SK-N-SH (cell line): ENCODE results near the gene GLIS1. TPM values are rescaled to one million over a fixed set of nuclear protein-coding genes. Genes with fewer than 3 reads are reported as not detected.
A peak's percentile ranks its signal among the peaks of the same experiment; 100 is the strongest.

Experiments used
- CTCF ChIA-PET: fragments of 300-600, 350-600 bp; formaldehyde crosslinking; extraction: SDS; loops from one replicate; lab custom pipeline; 2021; lab: Yijun Ruan, JAX
- POLR2A ChIA-PET: fragments of 350-600 bp; sonication (Branson Sonifier 250); formaldehyde crosslinking; extraction: SDS; loops from one replicate; lab custom pipeline; 2020; ENCODE audit warnings: antibody characterized with exemption, inconsistent platforms; lab: Yijun Ruan, JAX
- DNase-seq: peaks from one replicate; pipeline ENCODE4 v3.0.0; 2012
- H2AFZ ChIP-seq: fragments of 200-600 bp; sonication (generic); 2 replicates; pipeline ENCODE4 v1.8.1; 2016; ENCODE audit warnings: antibody characterized with exemption, mild to moderate bottlenecking, low read depth
- H3F3A ChIP-seq: fragments of 200-600 bp; sonication (generic); replicated peaks from 2 replicates; pipeline ENCODE3; 2016; ENCODE audit warnings: antibody characterized with exemption, mild to moderate bottlenecking; ENCODE audit not compliant: insufficient read depth
- H3K27ac ChIP-seq, 2 experiments: fragments of 200-500 bp in 1 of 2; fragments of 200-600 bp in 1 of 2; sonication (Bioruptor generic) in 1 of 2; sonication (generic), shearing (Covaris generic) in 1 of 2; 2 replicates each; pipeline versions ENCODE4 v1.5.1 to v1.6.1; 2014 to 2016; ENCODE audit warnings: low read depth in 2 of 2, inconsistent platforms in 1 of 2, low read length in 1 of 2, mild to moderate bottlenecking in 1 of 2, mixed read lengths in 1 of 2
- H3K27me3 ChIP-seq: fragments of 200-600 bp; sonication (generic), shearing (Covaris generic); 2 replicates; pipeline ENCODE4 v1.6.1; 2016; ENCODE audit warnings: mixed run types; ENCODE audit not compliant: insufficient read depth
- H3K36me3 ChIP-seq, 2 experiments: fragments of 200-500 bp in 1 of 2; fragments of 200-600 bp in 1 of 2; sonication (Bioruptor generic) in 1 of 2; sonication (generic) in 1 of 2; replicated peaks in 1 of 2; 2 replicates each; pipeline versions ENCODE3 to v1.5.1; 2014 to 2016; ENCODE audit warnings: low read length in 1 of 2, mild to moderate bottlenecking in 1 of 2; ENCODE audit not compliant: insufficient read depth in 2 of 2, control insufficient read depth in 1 of 2
- H3K4me1 ChIP-seq, 2 experiments: fragments of 200-500 bp in 1 of 2; fragments of 200-600 bp in 1 of 2; sonication (Bioruptor generic) in 1 of 2; sonication (generic), shearing (Covaris generic) in 1 of 2; 2 replicates each; pipeline versions ENCODE4 v1.5.1 to v1.6.1; 2014 to 2016; ENCODE audit warnings: low read depth in 1 of 2, low read length in 1 of 2, mixed run types in 1 of 2; ENCODE audit not compliant: insufficient read depth in 2 of 2, control insufficient read depth in 1 of 2
- H3K4me2 ChIP-seq: fragments of 200-600 bp; sonication (generic), shearing (Covaris generic); 2 replicates; pipeline ENCODE4 v1.6.1; 2017; ENCODE audit warnings: mixed run types
- H3K4me3 ChIP-seq, 2 experiments: fragments of 200-500 bp in 1 of 2; fragments of 200-600 bp in 1 of 2; sonication (Bioruptor generic) in 1 of 2; sonication (generic), shearing (Covaris generic) in 1 of 2; 2 replicates each; pipeline versions ENCODE4 v1.5.1 to v1.8.1; 2014 to 2016; ENCODE audit warnings: low read depth in 2 of 2, inconsistent platforms in 1 of 2, low read length in 1 of 2, mild to moderate bottlenecking in 1 of 2, mixed read lengths in 1 of 2, moderate library complexity in 1 of 2
- H3K79me2 ChIP-seq: fragments of 200-600 bp; sonication (generic); 2 replicates; pipeline ENCODE4 v1.8.1; 2017; ENCODE audit warnings: mild to moderate bottlenecking; ENCODE audit not compliant: insufficient read depth
- H3K9ac ChIP-seq: fragments of 200-600 bp; sonication (generic); 2 replicates; pipeline ENCODE4 v1.6.1; 2017; ENCODE audit warnings: mixed run types
- H3K9me2 ChIP-seq: fragments of 200-600 bp; sonication (generic); 2 replicates; pipeline ENCODE4 v1.6.1; 2017; ENCODE audit warnings: mixed run types
- H3K9me3 ChIP-seq: fragments of 200-600 bp; sonication (generic); 2 replicates; pipeline ENCODE4 v1.6.1; 2017; ENCODE audit warnings: mixed run types, mild to moderate bottlenecking, moderate library complexity
- H4K20me1 ChIP-seq: fragments of 200-600 bp; sonication (generic); 2 replicates; pipeline ENCODE4 v1.6.1; 2017; ENCODE audit warnings: mild to moderate bottlenecking, mixed run types; ENCODE audit not compliant: insufficient read depth
- CHD2 ChIP-seq: fragments of 150-350 bp; IDR thresholded peaks from 2 replicates; pipeline ENCODE4 v1.6.1; 2018; ENCODE audit warnings: low read length; ENCODE audit not compliant: partially characterized antibody
- EP300 ChIP-seq, 2 experiments: IDR thresholded peaks; 2 replicates each; pipeline versions ENCODE4 v1.4.0 to v1.6.1; 2012; ENCODE audit warnings: borderline replicate concordance in 1 of 2, low read depth in 1 of 2, low read length in 1 of 2
- EZH2phosphoT487 ChIP-seq: fragments of 200-600 bp; sonication (generic); IDR thresholded peaks from 2 replicates; pipeline ENCODE4 v1.6.1; 2017; ENCODE audit warnings: low read depth, mixed run types, mild to moderate bottlenecking, antibody characterized with exemption, moderate library complexity, borderline replicate concordance
- FOSL2 ChIP-seq: IDR thresholded peaks from 2 replicates; pipeline ENCODE4 v1.4.0; 2012; ENCODE audit warnings: low read depth, mild to moderate bottlenecking, moderate library complexity, borderline replicate concordance
- FOXJ3 ChIP-seq: sonication (generic); formaldehyde crosslinking; IDR thresholded peaks from 2 replicates; pipeline ENCODE4 v1.5.1; 2020; ENCODE audit warnings: mild to moderate bottlenecking, missing genetic modification reagents
- FOXM1 ChIP-seq: IDR thresholded peaks from 2 replicates; pipeline ENCODE4 v1.4.0; 2012; ENCODE audit warnings: low read depth, mild to moderate bottlenecking
- REST ChIP-seq: IDR thresholded peaks from 2 replicates; pipeline ENCODE4 v1.6.1; 2012; ENCODE audit warnings: mild to moderate bottlenecking, low read depth, low read length, moderate library complexity
- RFX5 ChIP-seq: IDR thresholded peaks from 2 replicates; pipeline ENCODE4 v1.6.1; 2012; ENCODE audit warnings: mild to moderate bottlenecking, improper control_type of control experiment, low read length
- SMC3 ChIP-seq: IDR thresholded peaks from 2 replicates; pipeline ENCODE4 v1.6.1; 2012; ENCODE audit warnings: low read depth, low read length, improper control_type of control experiment
- YY1 ChIP-seq: IDR thresholded peaks from 2 replicates; pipeline ENCODE4 v1.4.0; 2012; ENCODE audit warnings: low read depth, mild to moderate bottlenecking
- WGBS: methylation state at CpG from one replicate; pipeline ENCODE4 v1.1.6; 2017; ENCODE audit warnings: low lambda C conversion rate; 5-methylcytosine and 5-hydroxymethylcytosine counted together
- polyA plus RNA-seq, 3 experiments: library from polyadenylated mRNA; depleted of rRNA; stranded (reverse); fragments of >200 nt; gene quantifications; 2 replicates each; pipeline ENCODE4 v1.2.3, GENCODE V29; 2012
- TF ChIP-seq, protein P1 (sequence below): IDR thresholded peaks from 2 replicates; pipeline ENCODE4 v1.4.0; 2012; ENCODE audit warnings: low read depth, borderline replicate concordance
- TF ChIP-seq, protein P2 (sequence below): fragments of 150-350 bp; IDR thresholded peaks from 2 replicates; pipeline ENCODE4 v1.6.1; 2016; ENCODE audit warnings: mild to moderate bottlenecking, low read depth, low read length
- TF ChIP-seq, protein P3 (sequence below): IDR thresholded peaks from 2 replicates; pipeline ENCODE4 v1.4.0; 2012; ENCODE audit warnings: low read depth, borderline replicate concordance

Gene GLIS1
- polyA plus RNA-seq, 1 of the 3 experiments (the other 2 are of a cell fraction): 0.13 TPM

DNA sequence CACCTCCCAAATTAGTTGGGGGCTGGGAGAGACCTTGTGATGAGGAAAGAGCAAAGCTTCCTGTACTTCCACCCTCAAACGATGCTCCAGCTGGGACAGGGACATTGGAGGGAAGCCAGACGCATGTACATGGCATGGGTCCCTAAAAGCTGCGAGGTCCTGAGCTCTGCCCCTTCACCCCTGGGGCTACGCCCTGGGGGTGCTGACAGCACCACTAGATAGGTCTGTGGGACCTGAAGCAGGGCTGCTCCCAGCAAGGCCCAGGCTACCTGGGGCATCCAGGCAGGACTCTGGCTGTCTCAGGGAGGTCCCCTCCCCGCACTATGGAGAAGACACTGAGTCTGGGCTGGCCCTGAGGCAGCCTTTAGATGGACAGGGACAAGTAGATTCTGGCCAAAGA is 196.4 kb downstream of the GLIS1 start:
- H3K9me2 ChIP-seq: no peaks in the 10 kb centered on the region
- no peaks in the 10 kb centered on the region for H4K20me1 ChIP-seq
- peak overlapping the region in 1 of 2 experiments; percentile 65; a peak in 1 of 4 replicates for H3K27ac ChIP-seq
- ChIA-PET POLR2A (no interaction called here), CTCF (no interaction called here)
- H3K4me3 ChIP-seq: no peak overlapping the region
- H2AFZ ChIP-seq: no peak overlapping the region; the same call in 1 of the 2 replicates
- WGBS: 64% methylated on average over 2 of the region's 5 CpGs
- H3K79me2 ChIP-seq: no peaks in the 10 kb centered on the region
- H3K4me1 ChIP-seq: peaks cover 7 to 40% of the 10 kb centered on the region in 2 experiments; a peak in 1 of 4 replicates
- H3K9ac ChIP-seq: no peak overlapping the region
- H3F3A ChIP-seq: no peaks in the 10 kb centered on the region
- H3K4me2 ChIP-seq: peak overlapping the region; percentile 31; the same call in 1 of the 2 replicates
- H3K27me3 ChIP-seq: no peaks in the 10 kb centered on the region
- no peak for DNase-seq
- TF ChIP-seq EZH2phosphoT487 (no peak), SMC3 (no peak), FOSL2 (no peak), EP300 (IDR thresholded peaks at IDR 0.05; ENCODE audit: borderline replicate concordance in 1 of 2, low read depth in 1 of 2, low read length in 1 of 2) (no peak), CHD2 (no peak), FOXM1 (no peak), REST (no peak), YY1 (no peak), FOXJ3 (CRISPR knock-in tag) (no peak), RFX5 (no peak)
- TF ChIP-seq, protein P1, sequence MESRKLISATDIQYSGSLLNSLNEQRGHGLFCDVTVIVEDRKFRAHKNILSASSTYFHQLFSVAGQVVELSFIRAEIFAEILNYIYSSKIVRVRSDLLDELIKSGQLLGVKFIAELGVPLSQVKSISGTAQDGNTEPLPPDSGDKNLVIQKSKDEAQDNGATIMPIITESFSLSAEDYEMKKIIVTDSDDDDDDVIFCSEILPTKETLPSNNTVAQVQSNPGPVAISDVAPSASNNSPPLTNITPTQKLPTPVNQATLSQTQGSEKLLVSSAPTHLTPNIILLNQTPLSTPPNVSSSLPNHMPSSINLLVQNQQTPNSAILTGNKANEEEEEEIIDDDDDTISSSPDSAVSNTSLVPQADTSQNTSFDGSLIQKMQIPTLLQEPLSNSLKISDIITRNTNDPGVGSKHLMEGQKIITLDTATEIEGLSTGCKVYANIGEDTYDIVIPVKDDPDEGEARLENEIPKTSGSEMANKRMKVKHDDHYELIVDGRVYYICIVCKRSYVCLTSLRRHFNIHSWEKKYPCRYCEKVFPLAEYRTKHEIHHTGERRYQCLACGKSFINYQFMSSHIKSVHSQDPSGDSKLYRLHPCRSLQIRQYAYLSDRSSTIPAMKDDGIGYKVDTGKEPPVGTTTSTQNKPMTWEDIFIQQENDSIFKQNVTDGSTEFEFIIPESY: no peak
- TF ChIP-seq, protein P2, sequence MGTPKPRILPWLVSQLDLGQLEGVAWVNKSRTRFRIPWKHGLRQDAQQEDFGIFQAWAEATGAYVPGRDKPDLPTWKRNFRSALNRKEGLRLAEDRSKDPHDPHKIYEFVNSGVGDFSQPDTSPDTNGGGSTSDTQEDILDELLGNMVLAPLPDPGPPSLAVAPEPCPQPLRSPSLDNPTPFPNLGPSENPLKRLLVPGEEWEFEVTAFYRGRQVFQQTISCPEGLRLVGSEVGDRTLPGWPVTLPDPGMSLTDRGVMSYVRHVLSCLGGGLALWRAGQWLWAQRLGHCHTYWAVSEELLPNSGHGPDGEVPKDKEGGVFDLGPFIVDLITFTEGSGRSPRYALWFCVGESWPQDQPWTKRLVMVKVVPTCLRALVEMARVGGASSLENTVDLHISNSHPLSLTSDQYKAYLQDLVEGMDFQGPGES: no peak
- TF ChIP-seq, protein P3, sequence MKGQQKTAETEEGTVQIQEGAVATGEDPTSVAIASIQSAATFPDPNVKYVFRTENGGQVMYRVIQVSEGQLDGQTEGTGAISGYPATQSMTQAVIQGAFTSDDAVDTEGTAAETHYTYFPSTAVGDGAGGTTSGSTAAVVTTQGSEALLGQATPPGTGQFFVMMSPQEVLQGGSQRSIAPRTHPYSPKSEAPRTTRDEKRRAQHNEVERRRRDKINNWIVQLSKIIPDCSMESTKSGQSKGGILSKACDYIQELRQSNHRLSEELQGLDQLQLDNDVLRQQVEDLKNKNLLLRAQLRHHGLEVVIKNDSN: no peak
- H3K9me3 ChIP-seq: no peaks in the 10 kb centered on the region
- no peaks in the 10 kb centered on the region for H3K36me3 ChIP-seq
